Sigmoid colon (tissue), 7 donors: Measurements from ENCODE around the gene WDR73. TPM values are rescaled to one million over a fixed set of nuclear protein-coding genes. Genes with fewer than 3 reads are reported as not detected.

Experiments used
- DNase-seq: peaks from one replicate; pipeline ENCODE4 v3.0.0-alpha.2; 2019
- H3K27ac ChIP-seq, 4 donors: fragments of 200-600 bp; sonication (generic); one replicate each; pipeline ENCODE4 v1.5.1; 2016 to 2019; ENCODE audit warnings: mild to moderate bottlenecking in 1 of 4
- H3K27me3 ChIP-seq, 3 donors: fragments of 200-600 bp; sonication (generic); one replicate each; pipeline ENCODE4 v1.5.1; 2019; ENCODE audit warnings: mild to moderate bottlenecking in 1 of 3
- H3K36me3 ChIP-seq, 4 donors: fragments of 200-600 bp; sonication (generic); one replicate each; pipeline ENCODE4 v1.5.1; 2016 to 2019
- H3K4me1 ChIP-seq, 4 donors: fragments of 200-600 bp; sonication (generic); one replicate each; pipeline ENCODE4 v1.5.1; 2017 to 2019
- H3K4me3 ChIP-seq, 4 donors: fragments of 200-600 bp; sonication (generic); one replicate each; pipeline ENCODE4 v1.5.1; 2017 to 2019; ENCODE audit warnings: mild to moderate bottlenecking in 2 of 4, moderate library complexity in 1 of 4
- H3K9me3 ChIP-seq, 4 donors: fragments of 200-600 bp in 3 of 4; sonication (generic) in 3 of 4; one replicate each; pipeline versions ENCODE4 v1.5.1 to v1.6.1; 2013 to 2019
- EP300 ChIP-seq, 4 donors: sonication (generic); formaldehyde crosslinking; IDR thresholded peaks; one replicate each; pipeline ENCODE4 v1.6.1; 2017; ENCODE audit warnings: antibody characterized with exemption in 4 of 4
- POLR2A ChIP-seq, 2 donors: fragments of 450-650 bp; IDR thresholded peaks; one replicate each; pipeline ENCODE4 v1.6.1; 2016; ENCODE audit warnings: antibody characterized with exemption in 2 of 2, mild to moderate bottlenecking in 2 of 2, moderate library complexity in 2 of 2
- POLR2AphosphoS5 ChIP-seq, 4 donors: sonication (generic); formaldehyde crosslinking; IDR thresholded peaks; one replicate each; pipeline ENCODE4 v1.6.1; 2017; ENCODE audit warnings: antibody characterized with exemption in 4 of 4
- WGBS, 2 donors: extraction: QIAGEN DNeasy Blood & Tissue Kit; methylation state at CpG; one replicate each; pipeline ENCODE4 v1.1.7; 2013; 5-methylcytosine and 5-hydroxymethylcytosine counted together
- intact Hi-C: fragments of 100-400 bp; cut with DNase I; formaldehyde crosslinking; loops from one replicate; pipeline ENCODE4 v1.15.1; 2023
- polyA plus RNA-seq, 3 donors: library from polyadenylated mRNA; stranded (reverse); fragments of 200-250 nt; gene quantifications; one replicate each; pipeline ENCODE4 v1.2.3, GENCODE V29; 2013
- total RNA-seq, 4 donors: library from RNA; depleted of rRNA; stranded (reverse); fragments of >200 nt; gene quantifications; one replicate each; pipeline ENCODE4 v1.1.0, GENCODE V29; 2016
- TF ChIP-seq, protein P1 (sequence below), 4 experiments: fragments of 450-650 bp in 3 of 4; fragments of 200-600 bp in 1 of 4; IDR thresholded peaks; one replicate each; pipeline ENCODE4 v1.5.1; 2016 to 2019; ENCODE audit warnings: antibody characterized with exemption in 4 of 4, mild to moderate bottlenecking in 3 of 4, moderate library complexity in 2 of 4
- donor health status: healthy with polysubstance abuse.
- donor health status: Bipolar disorder and iron deficiency.
- donor health status: healthy.

The WDR73 gene
- total and polyA plus RNA-seq, 7 donors = 6.7 to 22.7 (median 17.1) TPM

DNA sequence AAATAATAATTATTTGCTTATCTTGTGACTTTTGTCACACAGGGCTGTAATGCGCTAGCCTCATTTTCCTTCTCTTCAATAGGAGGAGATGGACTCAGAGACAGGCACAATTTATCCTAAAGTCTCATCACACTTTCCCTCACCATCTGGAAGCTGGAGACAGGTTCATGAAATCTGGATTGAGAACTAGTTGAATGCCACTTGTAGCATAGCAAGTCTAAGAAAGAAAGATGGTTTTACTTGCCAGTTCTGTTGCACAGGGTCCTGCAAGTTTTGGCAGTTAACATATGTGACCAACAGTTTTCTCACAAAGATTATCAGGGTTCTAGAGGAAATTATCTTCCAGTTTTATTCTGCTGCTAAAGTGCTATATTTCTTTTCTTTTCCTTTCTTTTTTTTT is 62.3 kb downstream of the WDR73 start:
- H3K36me3 ChIP-seq = no peaks in the 10 kb centered on the region
- WGBS, 2 donors = 98 to 100% methylated on average over 1 of the region's 1 CpG
- H3K27me3 ChIP-seq = no peaks in the 10 kb centered on the region
- intact Hi-C loops = no loop called here
- no peak for DNase-seq
- peaks cover 0 to 9% (median 6%) of the 10 kb centered on the region in 4 donors for H3K4me1 ChIP-seq
- H3K4me3 ChIP-seq = no peak overlapping the region
- H3K9me3 ChIP-seq = no peaks in the 10 kb centered on the region
- no peak for TF ChIP-seq POLR2A (IDR thresholded peaks at IDR 0.05)
- no peak for TF ChIP-seq POLR2AphosphoS5 (IDR thresholded peaks at IDR 0.05)
- TF ChIP-seq, protein P1, sequence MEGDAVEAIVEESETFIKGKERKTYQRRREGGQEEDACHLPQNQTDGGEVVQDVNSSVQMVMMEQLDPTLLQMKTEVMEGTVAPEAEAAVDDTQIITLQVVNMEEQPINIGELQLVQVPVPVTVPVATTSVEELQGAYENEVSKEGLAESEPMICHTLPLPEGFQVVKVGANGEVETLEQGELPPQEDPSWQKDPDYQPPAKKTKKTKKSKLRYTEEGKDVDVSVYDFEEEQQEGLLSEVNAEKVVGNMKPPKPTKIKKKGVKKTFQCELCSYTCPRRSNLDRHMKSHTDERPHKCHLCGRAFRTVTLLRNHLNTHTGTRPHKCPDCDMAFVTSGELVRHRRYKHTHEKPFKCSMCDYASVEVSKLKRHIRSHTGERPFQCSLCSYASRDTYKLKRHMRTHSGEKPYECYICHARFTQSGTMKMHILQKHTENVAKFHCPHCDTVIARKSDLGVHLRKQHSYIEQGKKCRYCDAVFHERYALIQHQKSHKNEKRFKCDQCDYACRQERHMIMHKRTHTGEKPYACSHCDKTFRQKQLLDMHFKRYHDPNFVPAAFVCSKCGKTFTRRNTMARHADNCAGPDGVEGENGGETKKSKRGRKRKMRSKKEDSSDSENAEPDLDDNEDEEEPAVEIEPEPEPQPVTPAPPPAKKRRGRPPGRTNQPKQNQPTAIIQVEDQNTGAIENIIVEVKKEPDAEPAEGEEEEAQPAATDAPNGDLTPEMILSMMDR (IDR thresholded peaks at IDR 0.05) = no peak
- no peak for TF ChIP-seq EP300 (IDR thresholded peaks at IDR 0.05)
- H3K27ac ChIP-seq = no peak overlapping the region

DNA sequence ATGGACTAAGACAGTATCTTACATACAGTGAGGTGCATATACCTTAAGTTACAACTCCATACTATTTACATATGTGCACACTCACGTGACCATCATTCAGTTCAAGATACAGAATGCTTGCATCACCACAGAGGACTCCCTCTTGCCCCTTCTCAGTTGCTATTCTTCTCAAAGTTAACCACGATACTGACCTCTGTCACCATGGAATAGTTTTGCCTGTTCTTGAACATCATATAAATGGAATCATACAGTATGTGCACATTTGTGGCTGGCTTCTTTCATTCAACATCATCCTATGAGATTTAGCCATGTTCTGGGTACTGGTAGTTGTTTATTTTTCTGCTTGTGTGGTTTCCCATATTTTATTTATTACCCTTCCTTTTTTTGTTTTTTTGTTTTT is 63.7 kb downstream of the WDR73 start:
- H3K27me3 ChIP-seq = no peaks in the 10 kb centered on the region
- H3K9me3 ChIP-seq = no peaks in the 10 kb centered on the region
- intact Hi-C loops = no loop called here
- H3K4me3 ChIP-seq = no peak overlapping the region
- DNase-seq = no peak
- H3K4me1 ChIP-seq = peaks cover 0 to 9% (median 6%) of the 10 kb centered on the region in 4 donors
- WGBS, 2 donors = 80 to 86% methylated on average over 2 of the region's 2 CpGs
- TF ChIP-seq EP300 (IDR thresholded peaks at IDR 0.05) = no peak
- no peak for TF ChIP-seq POLR2AphosphoS5 (IDR thresholded peaks at IDR 0.05)
- TF ChIP-seq, protein P1 (IDR thresholded peaks at IDR 0.05) = no peak
- H3K27ac ChIP-seq = no peak overlapping the region
- H3K36me3 ChIP-seq = no peaks in the 10 kb centered on the region

Other genes starting within 250 kb of the WDR73 start
- 10 to 100 TPM in 1 of 4 donors, 1 to 10 TPM in 3; 4.2 to 17.0 (median 6.8) TPM for gene ZSCAN2, start 53.3 kb downstream of the WDR73 start, total RNA-seq
- 1 to 10 TPM; 2.4 to 6.9 (median 4.2) TPM for gene ZSCAN2, start 53.3 kb downstream of the WDR73 start, polyA plus RNA-seq
- gene NMB, start 3.9 kb upstream of the WDR73 start, total RNA-seq = 1 to 10 TPM; 3.0 to 8.9 (median 8.0) TPM
- 1 to 10 TPM in 2 of 3 donors, under 1 TPM in 1; 0.69 to 8.2 (median 1.2) TPM for gene NMB, start 3.9 kb upstream of the WDR73 start, polyA plus RNA-seq
- gene SEC11A, start 61.9 kb upstream of the WDR73 start, total RNA-seq = 100 to 1,000 TPM in 2 of 4 donors, 10 to 100 TPM in 2; 83.9 to 153 (median 112) TPM
- gene SEC11A, start 61.9 kb upstream of the WDR73 start, polyA plus RNA-seq = 100 to 1,000 TPM; 152 to 216 (median 166) TPM
- 10 to 100 TPM; 12.5 to 14.1 (median 13.7) TPM for gene ZNF592, start 94.3 kb upstream of the WDR73 start, total RNA-seq
- gene ZNF592, start 94.3 kb upstream of the WDR73 start, polyA plus RNA-seq = 10 to 100 TPM in 1 of 3 donors, 1 to 10 TPM in 2; 6.0 to 20.4 (median 8.1) TPM
- gene ALPK3, start 163.1 kb upstream of the WDR73 start, total RNA-seq = 10 to 100 TPM in 2 of 4 donors, 1 to 10 TPM in 2; 3.9 to 41.0 (median 14.2) TPM
- gene ALPK3, start 163.1 kb upstream of the WDR73 start, polyA plus RNA-seq = 1 to 10 TPM in 1 of 3 donors, under 1 TPM in 2; under 0.01 to 2.4 (median under 0.01) TPM
- not detected for gene SLC28A1, start 230.4 kb upstream of the WDR73 start, total RNA-seq
- not detected for gene SLC28A1, start 230.4 kb upstream of the WDR73 start, polyA plus RNA-seq